ENCODE results near the gene HMG20A. TPM values are rescaled to one million over a fixed set of nuclear protein-coding genes. Genes with fewer than 3 reads are reported as not detected.
A peak's percentile ranks its signal among the peaks of the same experiment; 100 is the strongest.

Gene HMG20A
- polyA plus RNA-seq, 2 donors = 6.5 to 7.0 TPM

GRCh38 chr15:77503240-77503639 is 82.6 kb downstream of the HMG20A start:
- Histone ChIP-seq H3K27ac (ENCODE audit: low read depth in 2 of 2, low read length in 1 of 2) (no peak overlapping the region), H3K27me3 (ENCODE audit: control insufficient read depth in 1 of 2, insufficient read depth in 2 of 2, low read length in 2 of 2) (no peaks in the 10 kb centered on the region), H3K36me3 (ENCODE audit: control insufficient read depth in 2 of 2, insufficient read depth in 2 of 2, low read length in 1 of 2) (no peaks in the 10 kb centered on the region), H3K4me1 (ENCODE audit: control insufficient read depth in 2 of 2, insufficient read depth in 2 of 2, low read length in 1 of 2) (peaks cover 9 to 26% of the 10 kb centered on the region in 2 donors), H3K4me3 (ENCODE audit: low read depth in 1 of 2, low read length in 2 of 2) (no peak overlapping the region), H3K9me3 (ENCODE audit: control insufficient read depth in 2 of 2, insufficient read depth in 1 of 2, low read depth in 1 of 2, low read length in 1 of 2) (no peaks in the 10 kb centered on the region)

- Histone ChIP-seq H3K27ac (ENCODE audit: low read depth in 2 of 2, low read length in 1 of 2) (no peak overlapping the region), H3K4me1 (ENCODE audit: control insufficient read depth in 2 of 2, insufficient read depth in 2 of 2, low read length in 1 of 2) (peaks cover 7 to 22% of the 10 kb centered on the region in 2 donors), H3K36me3 (ENCODE audit: control insufficient read depth in 2 of 2, insufficient read depth in 2 of 2, low read length in 1 of 2) (no peaks in the 10 kb centered on the region), H3K9me3 (ENCODE audit: control insufficient read depth in 2 of 2, insufficient read depth in 1 of 2, low read depth in 1 of 2, low read length in 1 of 2) (no peaks in the 10 kb centered on the region), H3K4me3 (ENCODE audit: low read depth in 1 of 2, low read length in 2 of 2) (no peak overlapping the region), H3K27me3 (ENCODE audit: control insufficient read depth in 1 of 2, insufficient read depth in 2 of 2, low read length in 2 of 2) (no peaks in the 10 kb centered on the region)
- WGBS, 2 donors = 88 to 92% methylated on average over 6 of the region's 6 CpGs
Observed at GRCh38 chr15:77503764-77504163, 83.1 kb downstream of the HMG20A start.

GRCh38 chr15:77504306-77504705 is 83.6 kb downstream of the HMG20A start:
- Histone ChIP-seq H3K27ac (ENCODE audit: low read depth in 2 of 2, low read length in 1 of 2) (no peak overlapping the region), H3K27me3 (ENCODE audit: control insufficient read depth in 1 of 2, insufficient read depth in 2 of 2, low read length in 2 of 2) (no peaks in the 10 kb centered on the region), H3K9me3 (ENCODE audit: control insufficient read depth in 2 of 2, insufficient read depth in 1 of 2, low read depth in 1 of 2, low read length in 1 of 2) (no peaks in the 10 kb centered on the region), H3K4me3 (ENCODE audit: low read depth in 1 of 2, low read length in 2 of 2) (no peak overlapping the region), H3K36me3 (ENCODE audit: control insufficient read depth in 2 of 2, insufficient read depth in 2 of 2, low read length in 1 of 2) (no peaks in the 10 kb centered on the region), H3K4me1 (ENCODE audit: control insufficient read depth in 2 of 2, insufficient read depth in 2 of 2, low read length in 1 of 2) (peaks cover 7 to 24% of the 10 kb centered on the region in 2 donors)
- WGBS, 2 donors = 89 to 90% methylated on average over 8 of the region's 8 CpGs

- Histone ChIP-seq H3K27me3 (ENCODE audit: control insufficient read depth in 1 of 2, insufficient read depth in 2 of 2, low read length in 2 of 2) (no peaks in the 10 kb centered on the region), H3K4me1 (ENCODE audit: control insufficient read depth in 2 of 2, insufficient read depth in 2 of 2, low read length in 1 of 2) (peaks cover 7 to 24% of the 10 kb centered on the region in 2 donors), H3K4me3 (ENCODE audit: low read depth in 1 of 2, low read length in 2 of 2) (no peak overlapping the region), H3K9me3 (ENCODE audit: control insufficient read depth in 2 of 2, insufficient read depth in 1 of 2, low read depth in 1 of 2, low read length in 1 of 2) (no peaks in the 10 kb centered on the region), H3K36me3 (ENCODE audit: control insufficient read depth in 2 of 2, insufficient read depth in 2 of 2, low read length in 1 of 2) (no peaks in the 10 kb centered on the region), H3K27ac (ENCODE audit: low read depth in 2 of 2, low read length in 1 of 2) (no peak overlapping the region)
- 88 to 90% methylated on average over 6 of the region's 6 CpGs for WGBS, 2 donors
Observed at GRCh38 chr15:77504871-77505270, 84.2 kb downstream of the HMG20A start.

- 59 to 66% methylated on average over 4 of the region's 4 CpGs for WGBS, 2 donors
- Histone ChIP-seq H3K4me3 (ENCODE audit: low read depth in 1 of 2, low read length in 2 of 2) (no peak overlapping the region), H3K4me1 (ENCODE audit: control insufficient read depth in 2 of 2, insufficient read depth in 2 of 2, low read length in 1 of 2) (peaks cover 7 to 24% of the 10 kb centered on the region in 2 donors), H3K9me3 (ENCODE audit: control insufficient read depth in 2 of 2, insufficient read depth in 1 of 2, low read depth in 1 of 2, low read length in 1 of 2) (no peaks in the 10 kb centered on the region), H3K36me3 (ENCODE audit: control insufficient read depth in 2 of 2, insufficient read depth in 2 of 2, low read length in 1 of 2) (no peaks in the 10 kb centered on the region), H3K27me3 (ENCODE audit: control insufficient read depth in 1 of 2, insufficient read depth in 2 of 2, low read length in 2 of 2) (no peaks in the 10 kb centered on the region), H3K27ac (ENCODE audit: low read depth in 2 of 2, low read length in 1 of 2) (no peak overlapping the region)
Observed at GRCh38 chr15:77505556-77505955, 84.9 kb downstream of the HMG20A start.

- peaks cover 7 to 24% of the 10 kb centered on the region in 2 donors for H3K4me1 ChIP-seq (ENCODE audit: control insufficient read depth in 2 of 2, insufficient read depth in 2 of 2, low read length in 1 of 2)
- no peaks in the 10 kb centered on the region for H3K36me3 ChIP-seq (ENCODE audit: control insufficient read depth in 2 of 2, insufficient read depth in 2 of 2, low read length in 1 of 2)
- WGBS, 2 donors = 41 to 45% methylated on average over 20 of the region's 20 CpGs
- H3K9me3 ChIP-seq (ENCODE audit: control insufficient read depth in 2 of 2, insufficient read depth in 1 of 2, low read depth in 1 of 2, low read length in 1 of 2) = no peaks in the 10 kb centered on the region
- H3K27ac ChIP-seq (ENCODE audit: low read depth in 2 of 2, low read length in 1 of 2) = peak overlapping the region; percentile 44 to 69
- H3K27me3 ChIP-seq (ENCODE audit: control insufficient read depth in 1 of 2, insufficient read depth in 2 of 2, low read length in 2 of 2) = no peaks in the 10 kb centered on the region
- H3K4me3 ChIP-seq (ENCODE audit: low read depth in 1 of 2, low read length in 2 of 2) = no peak overlapping the region
Observed at GRCh38 chr15:77506311-77507142, 85.8 kb downstream of the HMG20A start.

- Histone ChIP-seq H3K27me3 (ENCODE audit: control insufficient read depth in 1 of 2, insufficient read depth in 2 of 2, low read length in 2 of 2) (no peaks in the 10 kb centered on the region), H3K4me1 (ENCODE audit: control insufficient read depth in 2 of 2, insufficient read depth in 2 of 2, low read length in 1 of 2) (peaks cover 7 to 24% of the 10 kb centered on the region in 2 donors), H3K27ac (ENCODE audit: low read depth in 2 of 2, low read length in 1 of 2) (peak overlapping the region; percentile 44 to 69), H3K36me3 (ENCODE audit: control insufficient read depth in 2 of 2, insufficient read depth in 2 of 2, low read length in 1 of 2) (no peaks in the 10 kb centered on the region), H3K9me3 (ENCODE audit: control insufficient read depth in 2 of 2, insufficient read depth in 1 of 2, low read depth in 1 of 2, low read length in 1 of 2) (no peaks in the 10 kb centered on the region), H3K4me3 (ENCODE audit: low read depth in 1 of 2, low read length in 2 of 2) (no peak overlapping the region)
- WGBS, 2 donors = 35 to 37% methylated on average over 10 of the region's 10 CpGs
Observed at GRCh38 chr15:77507143-77507897, 86.6 kb downstream of the HMG20A start.

- Histone ChIP-seq H3K27ac (ENCODE audit: low read depth in 2 of 2, low read length in 1 of 2) (peak overlapping the region; percentile 38 to 69), H3K36me3 (ENCODE audit: control insufficient read depth in 2 of 2, insufficient read depth in 2 of 2, low read length in 1 of 2) (no peaks in the 10 kb centered on the region), H3K9me3 (ENCODE audit: control insufficient read depth in 2 of 2, insufficient read depth in 1 of 2, low read depth in 1 of 2, low read length in 1 of 2) (no peaks in the 10 kb centered on the region), H3K27me3 (ENCODE audit: control insufficient read depth in 1 of 2, insufficient read depth in 2 of 2, low read length in 2 of 2) (no peaks in the 10 kb centered on the region), H3K4me3 (ENCODE audit: low read depth in 1 of 2, low read length in 2 of 2) (no peak overlapping the region), H3K4me1 (ENCODE audit: control insufficient read depth in 2 of 2, insufficient read depth in 2 of 2, low read length in 1 of 2) (peaks cover 7 to 24% of the 10 kb centered on the region in 2 donors)
- 48 to 55% methylated on average over 6 of the region's 6 CpGs for WGBS, 2 donors
Observed at GRCh38 chr15:77507911-77508310, 87.2 kb downstream of the HMG20A start.

GRCh38 chr15:77508541-77509243 is 88.0 kb downstream of the HMG20A start:
- no peak overlapping the region for H3K4me3 ChIP-seq (ENCODE audit: low read depth in 1 of 2, low read length in 2 of 2)
- WGBS, 2 donors = 46 to 55% methylated on average over 4 of the region's 4 CpGs
- peaks cover 5 to 24% of the 10 kb centered on the region in 2 donors for H3K4me1 ChIP-seq (ENCODE audit: control insufficient read depth in 2 of 2, insufficient read depth in 2 of 2, low read length in 1 of 2)
- H3K36me3 ChIP-seq (ENCODE audit: control insufficient read depth in 2 of 2, insufficient read depth in 2 of 2, low read length in 1 of 2) = no peaks in the 10 kb centered on the region
- H3K27ac ChIP-seq (ENCODE audit: low read depth in 2 of 2, low read length in 1 of 2) = peak overlapping the region; percentile 38 to 66
- no peaks in the 10 kb centered on the region for H3K27me3 ChIP-seq (ENCODE audit: control insufficient read depth in 1 of 2, insufficient read depth in 2 of 2, low read length in 2 of 2)
- H3K9me3 ChIP-seq (ENCODE audit: control insufficient read depth in 2 of 2, insufficient read depth in 1 of 2, low read depth in 1 of 2, low read length in 1 of 2) = no peaks in the 10 kb centered on the region

All from esophagus (tissue), 2 donors.